H1 (cell line): ENCODE measurements around the gene GREB1. TPM values are rescaled to one million over a fixed set of nuclear protein-coding genes. Genes with fewer than 3 reads are reported as not detected.

Experiments
- CTCF ChIA-PET: fragments of 300-600 bp; sonication (Branson Sonifier 250); formaldehyde crosslinking; loops from one replicate; lab custom pipeline; 2021; ENCODE audit not compliant: partially characterized antibody; lab: Charles Lee
- POLR2A ChIA-PET: fragments of 300-600 bp; sonication (Branson Sonifier 250); formaldehyde crosslinking; loops from one replicate; lab custom pipeline; 2021; ENCODE audit warnings: inconsistent platforms; ENCODE audit not compliant: partially characterized antibody; lab: Charles Lee
- DNase-seq, 2 experiments: peaks; one replicate each; pipeline versions ENCODE4 v3.0.0 to v3.0.0-alpha.2; 2010 to 2022; ENCODE audit warnings: low spot score in 2 of 2, low read depth in 1 of 2, mixed read lengths in 1 of 2
- FAIRE-seq: peaks from 2 replicates; lab custom pipeline; 2011; peaks lifted over from hg19 to GRCh38; lab: Jason Lieb, UNC
- H2AFZ ChIP-seq: 2 replicates; pipeline ENCODE4 v1.8.1; 2012; ENCODE audit warnings: low read length, inconsistent platforms
- H2AK5ac ChIP-seq: 2 replicates; pipeline ENCODE4 v1.6.1; 2013; ENCODE audit warnings: low read depth, low read length
- H2BK120ac ChIP-seq: replicated peaks from 2 replicates; pipeline ENCODE3; 2013; ENCODE audit warnings: low read depth, low read length, inconsistent platforms
- H2BK12ac ChIP-seq: 2 replicates; pipeline ENCODE4 v1.6.1; 2013; ENCODE audit warnings: low read depth, low read length
- H2BK15ac ChIP-seq: 2 replicates; pipeline ENCODE4 v1.6.1; 2013; ENCODE audit warnings: low read length
- H2BK20ac ChIP-seq: 2 replicates; pipeline ENCODE4 v1.6.1; 2013; ENCODE audit warnings: low read length
- H2BK5ac ChIP-seq: 2 replicates; pipeline ENCODE4 v1.6.1; 2013; ENCODE audit warnings: low read depth, low read length
- H3K14ac ChIP-seq: 2 replicates; pipeline ENCODE4 v1.6.1; 2013; ENCODE audit warnings: inconsistent platforms; ENCODE audit not compliant: insufficient read length
- H3K18ac ChIP-seq: 2 replicates; pipeline ENCODE4 v1.6.1; 2013; ENCODE audit warnings: low read length; ENCODE audit errors: extremely low read depth
- H3K23ac ChIP-seq: 2 replicates; pipeline ENCODE4 v1.6.1; 2013; ENCODE audit warnings: inconsistent platforms; ENCODE audit not compliant: insufficient read length
- H3K23me2 ChIP-seq: 2 replicates; pipeline ENCODE4 v1.6.1; 2013; ENCODE audit warnings: low read depth, low read length
- H3K27ac ChIP-seq: 2 replicates; pipeline ENCODE4 v1.6.1; 2011; ENCODE audit warnings: low read depth, low read length, inconsistent platforms
- H3K27me3 ChIP-seq, 4 experiments: replicated peaks in 1 of 4; 1 replicate in 1 of 4; 2 replicates in 3 of 4; pipeline versions ENCODE4 v1.6.1 to v1.8.1; 2011 to 2013; ENCODE audit warnings: low read length in 3 of 4, mild to moderate bottlenecking in 3 of 4, inconsistent platforms in 2 of 4, mixed read lengths in 2 of 4, moderate library complexity in 1 of 4; ENCODE audit not compliant: control insufficient read depth in 3 of 4, insufficient read depth in 3 of 4; ENCODE audit errors: extremely low read depth in 1 of 4
- H3K36me3 ChIP-seq, 4 experiments: 2 replicates each; pipeline versions ENCODE4 v1.6.1 to v1.8.1; 2011 to 2013; ENCODE audit warnings: mild to moderate bottlenecking in 4 of 4, low read length in 3 of 4, moderate library complexity in 2 of 4, control low read depth in 1 of 4, inconsistent platforms in 1 of 4; ENCODE audit not compliant: insufficient read depth in 4 of 4, control insufficient read depth in 2 of 4
- H3K4ac ChIP-seq: replicated peaks from 2 replicates; pipeline ENCODE3; 2013; ENCODE audit warnings: low read length, low read depth, mixed read lengths, inconsistent platforms; ENCODE audit not compliant: insufficient read length
- H3K4me1 ChIP-seq, 4 experiments: replicated peaks in 1 of 4; 1 replicate in 1 of 4; 2 replicates in 3 of 4; pipeline versions ENCODE4 v1.6.1 to v1.8.1; 2011 to 2013; ENCODE audit warnings: low read length in 3 of 4, inconsistent platforms in 2 of 4, mixed read lengths in 1 of 4; ENCODE audit not compliant: insufficient read depth in 4 of 4, control insufficient read depth in 3 of 4
- H3K4me2 ChIP-seq, 2 experiments: 2 replicates each; pipeline versions ENCODE4 v1.6.1 to v1.8.1; 2011 to 2013; ENCODE audit warnings: low read depth in 2 of 2, low read length in 2 of 2, control low read depth in 1 of 2, inconsistent platforms in 1 of 2, mild to moderate bottlenecking in 1 of 2; ENCODE audit not compliant: insufficient read depth in 1 of 2
- H3K4me3 ChIP-seq, 4 experiments: fragments of 200-600, 300-600 bp in 1 of 4; sonication (generic), shearing (Covaris generic), sonication (Bioruptor Twin) in 1 of 4; 2 replicates each; pipeline versions ENCODE4 v1.5.1 to v1.8.1; 2011 to 2016; ENCODE audit warnings: low read length in 4 of 4, low read depth in 3 of 4, control low read depth in 2 of 4, inconsistent platforms in 2 of 4, mild to moderate bottlenecking in 2 of 4, mixed read lengths in 1 of 4, moderate library complexity in 1 of 4; ENCODE audit not compliant: insufficient read depth in 2 of 4; ENCODE audit errors: extremely low read depth in 1 of 4
- H3K56ac ChIP-seq: replicated peaks from 2 replicates; pipeline ENCODE3; 2013; ENCODE audit warnings: low read depth, mild to moderate bottlenecking, mixed read lengths, low read length, inconsistent platforms; ENCODE audit not compliant: insufficient read length
- H3K79me1 ChIP-seq: 2 replicates; pipeline ENCODE4 v1.6.1; 2013; ENCODE audit warnings: low read depth, low read length, control low read depth
- H3K79me2 ChIP-seq, 2 experiments: 2 replicates each; pipeline versions ENCODE4 v1.6.1 to v1.8.1; 2012 to 2013; ENCODE audit warnings: low read length in 2 of 2, mild to moderate bottlenecking in 2 of 2, inconsistent platforms in 1 of 2; ENCODE audit not compliant: insufficient read depth in 2 of 2, control insufficient read depth in 1 of 2
- H3K9ac ChIP-seq, 4 experiments: replicated peaks in 1 of 4; 1 replicate in 1 of 4; 2 replicates in 3 of 4; pipeline versions ENCODE4 v1.6.1 to v1.8.1; 2011 to 2013; ENCODE audit warnings: low read depth in 3 of 4, low read length in 3 of 4, control low read depth in 2 of 4, mild to moderate bottlenecking in 2 of 4, moderate library complexity in 2 of 4, inconsistent platforms in 1 of 4; ENCODE audit errors: extremely low read depth in 1 of 4
- H3K9me3 ChIP-seq, 2 experiments: 2 replicates each; pipeline versions ENCODE4 v1.6.1 to v1.8.1; 2012 to 2013; ENCODE audit warnings: mild to moderate bottlenecking in 2 of 2, moderate library complexity in 2 of 2, control low read depth in 1 of 2, inconsistent platforms in 1 of 2, low read depth in 1 of 2, low read length in 1 of 2, mixed read lengths in 1 of 2; ENCODE audit not compliant: insufficient read depth in 2 of 2
- H4K20me1 ChIP-seq, 2 experiments: replicated peaks in 1 of 2; 2 replicates each; pipeline versions ENCODE3 to v1.8.1; 2011 to 2013; ENCODE audit warnings: inconsistent platforms in 2 of 2, low read length in 2 of 2, mild to moderate bottlenecking in 1 of 2; ENCODE audit not compliant: insufficient read depth in 2 of 2, control insufficient read depth in 1 of 2
- H4K5ac ChIP-seq: 2 replicates; pipeline ENCODE4 v1.6.1; 2013; ENCODE audit warnings: low read length, low read depth, mixed read lengths, inconsistent platforms; ENCODE audit not compliant: insufficient read length
- H4K8ac ChIP-seq: 2 replicates; pipeline ENCODE4 v1.8.0; 2013; ENCODE audit warnings: mild to moderate bottlenecking, moderate library complexity, low read length, inconsistent platforms; ENCODE audit not compliant: insufficient read depth; ENCODE audit errors: extremely low read depth
- H4K91ac ChIP-seq: replicated peaks from 2 replicates; pipeline ENCODE3; 2013; ENCODE audit warnings: low read length, mixed read lengths, inconsistent platforms; ENCODE audit not compliant: insufficient read length
- GABPA ChIP-seq: IDR thresholded peaks from 2 replicates; pipeline ENCODE4 v1.6.1; 2011; ENCODE audit warnings: mild to moderate bottlenecking, low read length, moderate library complexity, borderline replicate concordance; ENCODE audit not compliant: insufficient read depth
- KDM4A ChIP-seq: IDR thresholded peaks from one replicate; pipeline ENCODE4 v1.7.1; 2012; ENCODE audit warnings: low read depth, mild to moderate bottlenecking, moderate library complexity, low read length, inconsistent platforms; ENCODE audit not compliant: severe bottlenecking
- MAFK ChIP-seq: IDR thresholded peaks from 2 replicates; pipeline ENCODE4 v1.6.1; 2012; ENCODE audit warnings: low read depth, mild to moderate bottlenecking, improper control_type of control experiment, low read length
- ZNF274 ChIP-seq: IDR thresholded peaks from 2 replicates; pipeline ENCODE4 v1.7.0; 2012; ENCODE audit warnings: low read length, borderline replicate concordance; ENCODE audit errors: extremely low read depth
- WGBS, 2 experiments: shearing (Covaris generic) in 1 of 2; methylation state at CpG; one replicate each; pipeline versions ENCODE4 v1.1.6 to v1.1.7; 2013 to 2015; ENCODE audit warnings: low lambda C conversion rate in 2 of 2, mixed read lengths in 2 of 2, inconsistent platforms in 1 of 2, low coverage in 1 of 2, missing lambda C conversion rate in 1 of 2; ENCODE audit not compliant: insufficient replicate concordance in 2 of 2, insufficient coverage in 1 of 2, insufficient read length in 1 of 2; ENCODE audit errors: extremely low coverage in 1 of 2, missing lambda C conversion rate in 1 of 2; 5-methylcytosine and 5-hydroxymethylcytosine counted together
- polyA plus RNA-seq, 7 experiments: library from polyadenylated mRNA; depleted of rRNA in 3 of 7; stranded (reverse) in 5 of 7; unstranded in 2 of 7; fragments of >200 nt in 5 of 7; fragments of 200-250 nt in 2 of 7; gene quantifications; 1 replicate in 5 of 7; 2 replicates in 1 of 7; 4 replicates in 1 of 7; pipeline versions ENCODE4 v1.2.1 to v1.2.3, GENCODE V29; 2011 to 2013; ENCODE audit warnings: missing spikeins in 2 of 7, mixed read lengths in 2 of 7
- total RNA-seq: library from RNA; stranded (reverse); fragmentation: NEBNext Ultra II Directional; extraction: Animal tissue kit (Norgen Biotek cat#: 25700); gene quantifications from 2 replicates; pipeline ENCODE4 v1.2.1, GENCODE V29; 2021

Gene GREB1
- total and polyA plus RNA-seq, 2 of the 8 experiments (the other 6 are each of a cell fraction or from before 2014, with no cell fraction given): 7.9 to 43.4 TPM

GRCh38 chr2:11644293-11644692, 110.4 kb downstream of the GREB1 start:
- no peak overlapping the region for H2BK15ac ChIP-seq
- POLR2A ChIA-PET: no interaction called here
- no peak overlapping the region for H2BK5ac ChIP-seq
- H3K18ac ChIP-seq: no peak overlapping the region
- H2BK120ac ChIP-seq: no peak overlapping the region
- WGBS, 2 experiments: 92% methylated on average over 3 of the region's 3 CpGs; no CpG with 5 or more reads in 1 of the 2 experiments
- DNase-seq: no peak
- no peak overlapping the region for H4K8ac ChIP-seq
- H4K91ac ChIP-seq: no peak overlapping the region
- no peak overlapping the region for H3K9ac ChIP-seq
- no peak overlapping the region for H2AFZ ChIP-seq
- H3K36me3 ChIP-seq: peaks cover 0 to 10% (median 5%) of the 10 kb centered on the region in 4 experiments; a peak in 3 of 8 replicates
- H3K4me3 ChIP-seq: no peak overlapping the region
- no peaks in the 10 kb centered on the region for H3K79me1 ChIP-seq
- H3K23ac ChIP-seq: no peak overlapping the region
- no peak overlapping the region for H3K4ac ChIP-seq
- H3K79me2 ChIP-seq: no peaks in the 10 kb centered on the region
- CTCF ChIA-PET: interaction anchor here (0.8 to 2.1 kb wide), 2 partner anchors 11 to 38 kb away, joined by 3 to 9 read pairs; no protein-coding TSS in a partner anchor
- H3K23me2 ChIP-seq: no peaks in the 10 kb centered on the region; the same call in 1 of the 2 replicates
- no peak overlapping the region for H3K27ac ChIP-seq
- H4K20me1 ChIP-seq: no peaks in the 10 kb centered on the region
- H2AK5ac ChIP-seq: no peak overlapping the region
- H3K4me2 ChIP-seq: no peak overlapping the region
- no peak for FAIRE-seq
- no peak overlapping the region for H2BK12ac ChIP-seq
- no peak overlapping the region for H2BK20ac ChIP-seq
- no peak overlapping the region for H4K5ac ChIP-seq
- no peaks in the 10 kb centered on the region for H3K4me1 ChIP-seq
- no peak overlapping the region for H3K56ac ChIP-seq
- TF ChIP-seq GABPA (no peak), ZNF274 (no peak), KDM4A (no peak), MAFK (no peak)
- no peak overlapping the region for H3K14ac ChIP-seq
- H3K9me3 ChIP-seq: no peaks in the 10 kb centered on the region
- no peaks in the 10 kb centered on the region for H3K27me3 ChIP-seq
